OCI-LY7 (cell line): ENCODE results near the gene TJAP1. TPM values are rescaled to one million over a fixed set of nuclear protein-coding genes. Genes with fewer than 3 reads are reported as not detected.

Experiments
- BruUV-seq: library from RNA; stranded (reverse); fragments of 400-500 nt; replicated peaks from 2 replicates; lab custom pipeline; 2021; lab: Mats Ljungman, UMichigan
- CTCF ChIA-PET: fragments of 300-600 bp; sonication (Branson Sonifier 250); formaldehyde crosslinking; loops from one replicate; lab custom pipeline; 2022; ENCODE audit warnings: antibody characterized with exemption; ENCODE audit not compliant: unreplicated experiment; lab: Charles Lee
- POLR2A ChIA-PET: fragments of 300-600 bp; sonication (Branson Sonifier 250); formaldehyde crosslinking; loops from one replicate; lab custom pipeline; 2022; ENCODE audit warnings: antibody characterized with exemption; lab: Charles Lee
- DNase-seq: peaks from one replicate; pipeline ENCODE4 v3.0.0-alpha.2; 2015; ENCODE audit warnings: low spot score
- H2AFZ ChIP-seq: fragments of 200-600 bp; sonication (generic), shearing (Covaris generic); 2 replicates; pipeline ENCODE4 v1.6.1; 2014; ENCODE audit warnings: mild to moderate bottlenecking, antibody characterized with exemption, low read length, moderate library complexity
- H3K27ac ChIP-seq: fragments of 200-600 bp; sonication (generic); 2 replicates; pipeline ENCODE4 v1.5.1; 2014; ENCODE audit warnings: mixed run types, low read depth, mild to moderate bottlenecking, moderate library complexity, low read length, inconsistent platforms; ENCODE audit not compliant: poor library complexity, severe bottlenecking
- H3K36me3 ChIP-seq: fragments of 200-600 bp; sonication (generic); 2 replicates; pipeline ENCODE4 v1.6.1; 2014; ENCODE audit warnings: mild to moderate bottlenecking, antibody characterized with exemption, low read length, moderate library complexity, mixed read lengths; ENCODE audit not compliant: insufficient read depth
- H3K4me1 ChIP-seq: fragments of 200-600 bp; sonication (generic); 2 replicates; pipeline ENCODE4 v1.5.1; 2014; ENCODE audit warnings: mild to moderate bottlenecking, low read length; ENCODE audit not compliant: insufficient read depth, poor library complexity, severe bottlenecking
- H3K4me2 ChIP-seq: fragments of 200-600 bp; sonication (generic); 2 replicates; pipeline ENCODE4 v1.6.1; 2014; ENCODE audit warnings: mild to moderate bottlenecking, low read length
- H3K4me3 ChIP-seq: fragments of 200-600 bp; sonication (generic); 2 replicates; pipeline ENCODE4 v1.5.1; 2014; ENCODE audit warnings: mild to moderate bottlenecking, low read depth, low read length; ENCODE audit not compliant: poor library complexity, severe bottlenecking
- H3K79me2 ChIP-seq: fragments of 200-600 bp; sonication (generic); 2 replicates; pipeline ENCODE4 v1.6.1; 2016; ENCODE audit warnings: low read depth, mild to moderate bottlenecking, low read length, moderate library complexity, mixed read lengths; ENCODE audit not compliant: insufficient read depth
- H3K9me2 ChIP-seq: fragments of 200-600 bp; sonication (generic); 2 replicates; pipeline ENCODE4 v1.6.1; 2016; ENCODE audit warnings: mild to moderate bottlenecking, low read length, mixed read lengths; ENCODE audit not compliant: insufficient read depth
- H3K9me3 ChIP-seq: fragments of 200-600 bp; sonication (generic); 2 replicates; pipeline ENCODE4 v1.6.1; 2014; ENCODE audit warnings: mild to moderate bottlenecking, mixed run types, low read length, mixed read lengths
- H4K20me1 ChIP-seq: fragments of 200-600 bp; sonication (generic); 2 replicates; pipeline ENCODE4 v1.6.1; 2014; ENCODE audit warnings: mild to moderate bottlenecking, antibody characterized with exemption, low read length, moderate library complexity, mixed read lengths; ENCODE audit not compliant: insufficient read depth
- CTCF ChIP-seq: fragments of 200-600 bp; sonication (generic); conservative IDR thresholded peaks from 2 replicates; pipeline ENCODE4 v1.5.1; 2014; ENCODE audit warnings: mild to moderate bottlenecking, antibody characterized with exemption, low read length, moderate library complexity, mixed read lengths
- EZH2phosphoT487 ChIP-seq: fragments of 200-600 bp; sonication (generic); IDR thresholded peaks from 2 replicates; pipeline ENCODE4 v1.6.1; 2018; ENCODE audit warnings: low read depth, borderline replicate concordance, mild to moderate bottlenecking, mixed run types, antibody characterized with exemption, low read length, moderate library complexity, mixed read lengths
- intact Hi-C: fragments of 100-400 bp; cut with micrococcal nuclease; formaldehyde crosslinking; loops from one replicate; pipeline ENCODE4 v1.10.0; 2022; ENCODE audit not compliant: unreplicated experiment
- total RNA-seq, 2 experiments: library from RNA; depleted of rRNA in 1 of 2; stranded (reverse); fragments of >200 nt in 1 of 2; shearing (Covaris generic) in 1 of 2; gene quantifications; 2 replicates each; pipeline ENCODE4 v1.2.3, GENCODE V29; 2014 to 2022

TJAP1 gene
- total RNA-seq, 2 experiments from 2014 or later = 16.7 to 34.4 TPM

GRCh38 chr6:43437700-43438099, 39.7 kb upstream of the TJAP1 start:
- Histone ChIP-seq H2AFZ (no peak overlapping the region), H3K79me2 (no peaks in the 10 kb centered on the region), H3K4me3 (no peak overlapping the region), H3K9me2 (no peaks in the 10 kb centered on the region), H3K27ac (no peak overlapping the region), H3K9me3 (no peaks in the 10 kb centered on the region), H3K36me3 (peaks cover 13% of the 10 kb centered on the region), H3K4me1 (no peaks in the 10 kb centered on the region), H3K4me2 (no peak overlapping the region), H4K20me1 (no peaks in the 10 kb centered on the region)
- ChIA-PET POLR2A (interaction anchor here (0.5 to 2.4 kb wide), 4 partner anchors 11 to 446 kb away, joined by 3 to 10 read pairs (median 4); partner anchors contain the start of genes ABCC10 and TJAP1), CTCF (interaction anchor here (0.6 kb wide), 1 partner anchor 213 kb away, joined by 3 read pairs; no protein-coding TSS in a partner anchor)
- no peak for TF ChIP-seq CTCF
- TF ChIP-seq EZH2phosphoT487 = no peak
- no peak for DNase-seq
- BruUV-seq = no TSS peak
- intact Hi-C loops = no loop called here

GRCh38 chr6:43442935-43443334, 34.4 kb upstream of the TJAP1 start:
- ChIA-PET CTCF (no interaction called here), POLR2A (no interaction called here)
- H4K20me1 ChIP-seq = no peaks in the 10 kb centered on the region
- no peak overlapping the region for H3K4me3 ChIP-seq
- no peak overlapping the region for H2AFZ ChIP-seq
- H3K4me1 ChIP-seq = no peaks in the 10 kb centered on the region
- no peaks in the 10 kb centered on the region for H3K9me3 ChIP-seq
- no peaks in the 10 kb centered on the region for H3K9me2 ChIP-seq
- no peaks in the 10 kb centered on the region for H3K79me2 ChIP-seq
- BruUV-seq = no TSS peak
- TF ChIP-seq CTCF (no peak), EZH2phosphoT487 (no peak)
- H3K36me3 ChIP-seq = peaks cover 34% of the 10 kb centered on the region; the same call in 1 of the 2 replicates
- H3K4me2 ChIP-seq = no peak overlapping the region
- no peak for DNase-seq
- intact Hi-C loops = no loop called here
- H3K27ac ChIP-seq = no peak overlapping the region

GRCh38 chr6:43444036-43444435, 33.3 kb upstream of the TJAP1 start:
- no peak for DNase-seq
- no peaks in the 10 kb centered on the region for H3K4me1 ChIP-seq
- H4K20me1 ChIP-seq = no peaks in the 10 kb centered on the region
- intact Hi-C loops = no loop called here
- H3K9me3 ChIP-seq = no peaks in the 10 kb centered on the region
- ChIA-PET POLR2A (interaction anchor here (0.8 kb wide), 1 partner anchor 11 kb away, joined by 3 read pairs; no protein-coding TSS in a partner anchor), CTCF (interaction anchor here (0.5 kb wide), 1 partner anchor 23 kb away, joined by 4 read pairs; no protein-coding TSS in a partner anchor)
- BruUV-seq = no TSS peak
- H3K4me3 ChIP-seq = no peak overlapping the region
- no peak overlapping the region for H2AFZ ChIP-seq
- TF ChIP-seq EZH2phosphoT487 (no peak), CTCF (no peak)
- no peak overlapping the region for H3K27ac ChIP-seq
- no peaks in the 10 kb centered on the region for H3K9me2 ChIP-seq
- peaks cover 37% of the 10 kb centered on the region; the same call in 1 of the 2 replicates for H3K36me3 ChIP-seq
- no peaks in the 10 kb centered on the region for H3K79me2 ChIP-seq
- no peak overlapping the region for H3K4me2 ChIP-seq
